Stimulated activated CD8-positive, alpha-beta memory T cell treated with anti-CD3 and anti-CD28 coated beads, Interleukin-15, amount 100 ng/mL, for 24 hours (primary cell): ENCODE measurements around the gene PGBD4.
"Not testable (repeated sequence)": the region's sequence is repeated elsewhere in the genome, so short reads cannot be mapped to it uniquely, and the experiment has no call there.

Experiments
- DNase-seq: peaks from one replicate; pipeline ENCODE4 v3.0.0-alpha.2; 2020; ENCODE audit warnings: low read depth

Gene PGBD4

DNA sequence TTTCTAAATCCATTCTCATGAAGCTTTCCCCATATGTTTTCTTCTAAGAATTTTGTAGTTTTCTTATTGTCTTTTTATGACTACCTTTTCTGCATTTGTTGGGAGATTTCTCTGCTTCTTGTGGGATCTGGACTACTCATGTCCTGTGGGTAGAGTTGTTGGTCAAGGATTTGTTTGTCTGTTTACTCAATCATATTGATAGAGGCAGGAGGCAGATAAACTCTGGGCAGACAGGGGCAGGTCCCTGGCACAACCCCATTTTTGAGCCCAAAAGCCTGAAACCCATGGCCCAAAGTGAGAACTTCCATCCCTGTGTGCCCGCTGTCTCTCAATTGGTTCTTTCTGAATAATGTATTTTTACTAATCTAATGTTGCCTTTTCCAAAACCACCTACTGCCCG is 12.3 kb downstream of the PGBD4 start:
- no peak for DNase-seq

DNA sequence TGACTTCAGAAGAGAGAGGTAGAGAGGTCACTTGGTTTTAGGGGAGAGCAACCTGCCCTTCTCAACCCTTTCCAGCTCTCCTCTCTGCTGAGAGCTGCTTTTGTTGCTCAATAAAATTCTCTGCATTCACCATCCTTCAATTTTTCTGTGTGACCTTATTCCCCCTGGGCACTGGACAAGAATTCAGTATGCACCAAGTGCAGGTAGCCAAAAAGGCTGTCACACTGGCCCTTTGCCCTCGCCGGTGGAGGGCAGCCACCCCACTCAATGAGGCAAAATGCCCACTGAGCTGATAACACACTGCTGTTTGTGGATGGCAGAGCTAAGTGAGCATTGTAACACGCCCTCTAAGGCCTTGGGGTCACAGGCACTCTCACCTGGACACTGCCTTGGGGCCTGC is 12.9 kb downstream of the PGBD4 start:
- no peak for DNase-seq

DNA sequence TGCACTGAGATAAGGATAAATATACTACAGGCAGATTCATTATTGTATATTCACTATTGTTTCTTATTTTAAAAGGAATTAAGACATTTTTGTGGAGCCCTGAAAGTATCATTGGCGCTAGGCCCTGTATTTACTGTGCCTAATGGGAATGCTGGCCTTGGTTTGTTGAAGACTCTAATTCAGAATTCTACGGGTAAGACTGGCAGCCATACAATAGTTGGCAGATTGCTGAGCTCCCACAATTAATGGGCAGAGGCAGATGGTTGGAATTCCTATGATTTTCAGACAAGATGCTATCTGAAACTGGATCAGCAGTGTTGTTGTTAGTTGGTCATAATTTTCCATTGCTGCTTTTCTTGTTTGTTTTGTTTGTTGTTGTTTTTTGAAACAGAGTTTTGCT is 14.7 kb downstream of the PGBD4 start:
- no peak for DNase-seq

DNA sequence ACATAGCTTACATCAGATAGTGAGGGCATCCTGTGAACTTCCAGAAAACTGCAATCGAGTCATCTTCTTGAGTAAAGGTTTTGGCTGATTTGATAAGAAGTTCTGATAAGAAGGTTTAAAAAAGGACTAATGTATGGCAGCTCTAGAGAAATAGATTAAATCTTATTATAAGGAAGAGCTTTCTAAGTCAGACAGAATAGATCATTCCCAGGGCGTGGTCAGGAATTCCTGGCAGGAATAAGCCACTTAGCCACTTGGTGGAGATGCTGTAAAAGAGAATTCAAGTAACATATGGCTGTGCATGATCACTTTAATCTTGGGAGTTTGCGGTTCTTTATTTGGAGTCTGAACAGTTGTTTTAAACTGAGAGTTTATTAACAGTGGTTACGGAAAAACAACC is 17.4 kb downstream of the PGBD4 start:
- DNase-seq: no peak

DNA sequence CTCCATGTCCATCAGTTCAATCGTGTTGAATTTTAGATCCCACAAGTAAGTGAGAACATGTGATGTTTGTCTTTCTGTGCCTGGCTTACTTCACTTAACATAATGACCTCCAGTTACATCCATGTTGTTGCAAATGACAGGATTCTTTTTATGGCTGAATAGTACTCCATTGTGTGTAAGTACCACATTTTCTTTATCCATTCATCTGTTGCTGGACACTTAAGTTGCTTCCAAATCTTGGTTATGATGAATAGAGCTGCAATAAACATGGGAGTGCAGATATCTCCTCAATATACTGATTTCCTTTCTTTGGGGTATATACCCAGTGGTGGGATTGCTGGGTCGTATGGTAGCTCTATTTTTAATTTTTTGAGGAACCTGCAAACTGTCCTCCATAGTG is 18.5 kb downstream of the PGBD4 start:
- not testable (repeated sequence) for DNase-seq

DNA sequence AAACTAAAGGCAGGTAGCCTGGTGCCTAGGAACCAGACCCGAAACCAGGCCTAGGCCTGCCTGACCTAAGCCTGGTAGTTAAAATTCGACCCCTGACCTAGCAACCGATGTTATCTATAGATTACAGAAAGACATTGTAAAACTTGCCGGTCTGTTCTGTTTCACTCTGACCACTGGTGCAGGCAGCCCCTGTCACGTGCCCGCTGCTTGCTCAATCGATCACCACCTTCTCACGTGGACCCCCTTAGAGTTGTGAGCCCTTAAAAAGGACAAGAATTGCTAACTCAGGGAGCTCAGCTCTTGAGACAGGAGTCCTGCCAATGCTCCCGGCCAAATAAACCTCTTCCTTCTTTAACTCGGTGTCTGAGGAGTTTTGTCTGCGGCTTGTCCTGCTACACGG is 19.9 kb downstream of the PGBD4 start:
- DNase-seq: not testable (repeated sequence)

DNA sequence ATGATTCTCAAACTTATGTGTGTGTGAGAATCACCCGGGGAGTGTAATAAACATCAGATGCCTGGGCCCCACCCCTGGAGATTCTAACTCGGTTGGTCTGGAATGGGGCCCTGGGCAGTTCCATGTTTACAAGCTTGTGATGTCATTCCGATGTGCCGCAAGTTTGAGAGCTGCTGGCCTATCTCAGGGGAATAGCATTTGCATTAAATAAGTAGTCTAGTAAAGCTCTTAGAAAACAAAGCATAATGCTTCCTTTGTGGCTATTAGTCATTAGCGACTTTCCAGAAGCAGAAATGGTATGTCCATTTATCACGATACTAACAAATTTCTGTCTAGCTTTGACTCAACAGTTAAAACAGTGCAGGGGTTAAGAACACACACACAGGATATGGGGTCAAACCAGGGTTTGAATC is 20.9 kb downstream of the PGBD4 start:
- no peak for DNase-seq

DNA sequence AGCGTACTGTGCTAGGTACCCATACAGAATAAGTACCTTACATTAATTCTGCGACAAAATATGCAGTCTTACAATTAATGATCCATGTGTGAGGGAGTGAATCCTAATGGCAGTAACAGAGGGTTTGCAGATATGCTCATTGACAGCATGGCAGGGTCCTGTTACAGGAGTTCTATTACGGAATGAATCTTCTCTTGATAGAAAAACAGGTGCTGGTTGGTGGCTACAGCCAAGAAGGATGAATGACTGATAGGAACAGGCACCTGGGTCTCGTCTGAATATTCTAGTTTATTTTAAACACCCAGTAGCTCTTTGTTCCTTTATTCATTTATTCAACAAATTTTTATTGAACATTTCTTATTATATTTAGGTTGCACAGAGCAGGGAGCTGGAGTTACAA is 22.8 kb downstream of the PGBD4 start:
- DNase-seq: no peak

DNA sequence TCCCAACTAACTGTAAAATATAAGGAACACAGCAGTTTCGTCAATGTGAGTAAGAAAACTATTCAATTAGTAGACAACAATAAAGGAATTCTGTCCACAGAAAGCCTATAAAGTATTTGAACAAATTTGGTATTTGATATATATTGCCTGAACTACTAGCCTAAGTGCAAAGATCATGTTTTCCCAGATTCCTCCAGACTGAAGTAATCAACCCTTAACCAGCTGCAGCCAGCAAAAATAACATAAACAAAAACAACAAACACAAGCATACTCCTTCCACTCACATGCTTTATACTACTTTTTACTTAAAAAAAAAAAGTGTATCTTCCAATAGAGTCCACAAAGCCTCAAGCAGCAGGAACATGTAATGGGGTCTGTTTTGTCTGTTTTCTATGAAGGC is 24.1 kb downstream of the PGBD4 start:
- no peak for DNase-seq

DNA sequence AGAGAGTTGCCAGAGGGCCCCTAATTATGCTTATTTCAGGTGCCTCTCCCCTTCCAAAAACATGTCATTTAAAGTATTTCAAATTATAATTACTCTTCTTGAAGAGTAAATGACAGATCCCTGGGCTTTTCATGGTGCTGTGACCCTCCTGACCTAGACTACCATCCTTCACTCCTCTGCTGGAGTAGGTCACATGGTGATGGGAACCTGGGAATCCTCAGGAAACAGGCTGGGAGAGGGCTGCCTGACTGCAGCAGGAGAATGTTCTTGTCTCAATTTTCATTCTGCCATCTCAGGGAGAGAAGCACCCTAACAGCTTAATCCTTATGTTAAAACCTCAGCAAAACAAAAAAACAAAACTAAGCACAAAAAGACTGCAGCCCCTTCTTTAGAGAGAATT is 24.6 kb downstream of the PGBD4 start:
- no peak for DNase-seq

DNA sequence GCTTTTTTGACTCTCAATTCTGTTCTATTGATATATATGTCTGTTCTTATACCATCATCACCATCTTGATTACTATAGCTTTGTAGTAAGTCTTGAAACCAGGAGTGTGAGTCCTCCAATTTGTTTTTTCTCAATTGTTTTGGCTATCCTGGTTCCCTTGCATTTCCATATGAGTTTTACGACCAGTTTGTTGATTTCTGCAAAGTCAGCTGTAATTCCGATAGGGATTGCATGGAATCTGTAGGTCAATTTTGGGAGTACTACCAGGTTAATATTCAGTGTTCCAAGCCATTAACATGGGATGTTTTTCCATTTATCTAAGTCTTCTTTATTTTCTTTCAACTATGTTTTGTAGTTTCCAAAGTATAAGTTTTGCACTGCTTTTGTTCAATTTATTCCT is 27.0 kb downstream of the PGBD4 start:
- no peak for DNase-seq

DNA sequence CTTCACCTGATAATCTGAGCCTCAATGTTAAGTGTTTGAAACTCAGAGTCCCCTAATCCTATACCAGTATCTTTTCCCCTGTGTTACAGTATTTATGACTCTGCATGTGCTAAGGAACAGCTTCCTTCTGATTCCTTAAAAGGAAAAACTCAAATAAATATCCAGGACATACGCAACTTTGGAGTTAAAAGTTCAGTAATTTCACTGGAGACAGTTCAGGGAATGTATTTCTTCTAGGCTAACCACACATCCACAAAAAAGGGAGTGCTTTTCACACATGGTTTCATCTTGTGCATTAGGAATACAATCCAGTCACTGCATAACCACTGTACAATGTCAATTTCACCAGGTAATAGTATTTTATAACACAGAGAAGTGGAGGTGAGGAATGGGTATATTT is 31.0 kb downstream of the PGBD4 start:
- no peak for DNase-seq

DNA sequence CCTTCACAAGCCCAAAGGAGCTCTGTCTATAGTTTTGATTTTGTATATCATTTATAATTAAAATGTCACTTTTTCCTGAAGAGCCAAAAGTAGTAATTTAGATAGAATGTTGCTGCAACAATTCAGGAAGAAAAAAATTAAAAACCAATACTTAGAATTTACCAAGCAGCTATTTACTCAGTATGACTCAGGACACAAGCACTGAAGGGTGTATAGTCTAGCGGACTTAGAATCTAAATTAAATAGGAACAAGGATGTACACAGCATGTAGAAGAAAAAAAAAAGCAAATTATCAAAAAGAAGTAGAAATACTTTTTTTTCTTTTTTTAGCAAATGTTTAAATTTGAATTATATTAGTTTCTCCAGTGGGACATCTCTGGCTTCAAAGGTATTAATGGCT is 31.6 kb downstream of the PGBD4 start:
- no peak for DNase-seq

DNA sequence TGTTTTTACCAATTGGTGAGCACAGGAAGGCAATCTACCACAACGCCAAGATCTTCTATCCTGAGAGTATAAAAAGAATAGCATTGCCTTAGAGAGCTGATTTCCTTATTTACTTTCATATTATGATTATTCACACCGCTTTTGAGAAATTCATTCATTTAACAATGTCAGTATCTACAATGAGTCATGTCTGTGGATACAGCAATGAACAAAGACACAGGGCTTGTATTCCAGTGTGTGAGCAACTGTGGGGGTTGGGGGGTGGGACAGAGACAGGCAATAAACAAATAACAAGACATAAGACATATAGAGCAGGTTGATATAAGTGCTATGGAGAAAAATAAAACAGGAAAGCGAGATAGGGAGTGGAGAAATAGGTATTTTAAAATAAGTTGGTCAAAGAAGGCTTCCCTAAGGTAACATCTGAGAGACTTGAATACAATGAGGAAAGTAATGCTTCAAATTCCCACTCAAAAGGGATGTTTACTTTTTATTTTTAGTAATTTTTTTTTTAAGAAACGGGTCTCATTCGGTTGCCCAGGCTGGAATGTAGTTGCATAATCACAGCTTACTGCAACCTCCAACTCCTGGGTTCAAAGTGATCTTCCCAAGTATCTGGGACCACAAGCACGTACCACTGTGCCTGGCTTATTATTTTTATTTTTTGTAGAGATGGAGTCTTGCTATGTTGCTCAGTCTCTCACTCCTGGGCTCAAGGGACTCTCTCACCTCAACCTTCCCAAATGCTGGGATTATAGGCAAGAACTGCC is 45.7 kb downstream of the PGBD4 start:
- no peak for DNase-seq

DNA sequence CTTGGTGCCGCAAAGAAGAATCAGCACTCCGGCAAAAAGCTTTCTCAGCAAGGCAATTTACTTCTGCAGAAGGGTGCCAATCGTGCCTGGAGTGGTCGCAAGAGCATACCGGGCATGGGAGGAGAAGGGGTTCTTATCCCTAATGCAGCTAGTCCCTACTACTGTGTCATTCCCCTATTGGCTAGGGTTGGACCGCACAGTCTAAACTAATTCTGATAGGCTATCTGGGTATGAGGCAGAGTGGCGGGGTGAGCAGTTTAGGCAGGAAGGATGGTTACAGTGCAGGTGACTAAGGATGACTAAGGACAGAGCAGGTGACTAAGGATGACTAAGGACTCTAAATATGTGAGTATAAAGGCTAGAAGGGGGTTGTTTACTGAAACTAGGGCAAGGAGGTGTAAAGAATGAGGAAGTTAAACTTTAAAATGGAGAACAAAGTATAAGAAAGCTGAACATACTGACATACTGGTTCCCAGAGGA is 52.9 kb downstream of the PGBD4 start:
- no peak for DNase-seq

DNA sequence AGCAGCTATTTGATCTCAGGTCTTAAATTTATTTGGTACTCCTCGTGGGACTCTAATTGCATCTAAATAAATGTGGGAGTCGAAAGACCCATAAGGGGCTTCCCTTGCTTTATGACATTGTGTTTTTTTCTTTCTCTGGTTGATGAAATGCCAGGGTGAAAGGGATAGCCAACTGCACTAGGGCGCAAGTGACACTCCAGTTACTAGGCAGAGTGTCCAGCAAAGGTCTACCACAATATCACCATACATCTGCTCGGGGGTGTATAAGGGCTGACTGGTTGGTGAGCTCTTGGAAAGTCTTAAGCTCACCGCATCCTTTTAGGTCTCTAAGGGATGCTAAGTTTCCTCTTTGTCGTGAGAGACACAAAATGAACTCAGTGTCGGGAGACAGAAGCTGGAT is 54.0 kb downstream of the PGBD4 start:
- DNase-seq: no peak
